PC-3 (cell line): Measurements from ENCODE around the gene FCN2.

Experiments
- EZH2 ChIP-seq: fragments of 300-600 bp; sonication (generic); IDR thresholded peaks from one replicate; pipeline ENCODE4 v1.6.1; 2017; ENCODE audit warnings: antibody characterized with exemption, mild to moderate bottlenecking, low read length; ENCODE audit not compliant: unreplicated experiment
- TF ChIP-seq, protein P1 (sequence below): fragments of 300-600 bp; sonication (generic); conservative IDR thresholded peaks from 2 replicates; pipeline ENCODE4 v1.5.1; 2017; ENCODE audit warnings: antibody characterized with exemption, low read depth, mild to moderate bottlenecking, low read length

- TF ChIP-seq, protein P1, sequence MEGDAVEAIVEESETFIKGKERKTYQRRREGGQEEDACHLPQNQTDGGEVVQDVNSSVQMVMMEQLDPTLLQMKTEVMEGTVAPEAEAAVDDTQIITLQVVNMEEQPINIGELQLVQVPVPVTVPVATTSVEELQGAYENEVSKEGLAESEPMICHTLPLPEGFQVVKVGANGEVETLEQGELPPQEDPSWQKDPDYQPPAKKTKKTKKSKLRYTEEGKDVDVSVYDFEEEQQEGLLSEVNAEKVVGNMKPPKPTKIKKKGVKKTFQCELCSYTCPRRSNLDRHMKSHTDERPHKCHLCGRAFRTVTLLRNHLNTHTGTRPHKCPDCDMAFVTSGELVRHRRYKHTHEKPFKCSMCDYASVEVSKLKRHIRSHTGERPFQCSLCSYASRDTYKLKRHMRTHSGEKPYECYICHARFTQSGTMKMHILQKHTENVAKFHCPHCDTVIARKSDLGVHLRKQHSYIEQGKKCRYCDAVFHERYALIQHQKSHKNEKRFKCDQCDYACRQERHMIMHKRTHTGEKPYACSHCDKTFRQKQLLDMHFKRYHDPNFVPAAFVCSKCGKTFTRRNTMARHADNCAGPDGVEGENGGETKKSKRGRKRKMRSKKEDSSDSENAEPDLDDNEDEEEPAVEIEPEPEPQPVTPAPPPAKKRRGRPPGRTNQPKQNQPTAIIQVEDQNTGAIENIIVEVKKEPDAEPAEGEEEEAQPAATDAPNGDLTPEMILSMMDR: no peak
- TF ChIP-seq EZH2: no peak
Observed at GRCh38 chr9:134913713-134914500, 33.3 kb downstream of the FCN2 start.
